ENCODE measurements around the gene TLE3.

DNA sequence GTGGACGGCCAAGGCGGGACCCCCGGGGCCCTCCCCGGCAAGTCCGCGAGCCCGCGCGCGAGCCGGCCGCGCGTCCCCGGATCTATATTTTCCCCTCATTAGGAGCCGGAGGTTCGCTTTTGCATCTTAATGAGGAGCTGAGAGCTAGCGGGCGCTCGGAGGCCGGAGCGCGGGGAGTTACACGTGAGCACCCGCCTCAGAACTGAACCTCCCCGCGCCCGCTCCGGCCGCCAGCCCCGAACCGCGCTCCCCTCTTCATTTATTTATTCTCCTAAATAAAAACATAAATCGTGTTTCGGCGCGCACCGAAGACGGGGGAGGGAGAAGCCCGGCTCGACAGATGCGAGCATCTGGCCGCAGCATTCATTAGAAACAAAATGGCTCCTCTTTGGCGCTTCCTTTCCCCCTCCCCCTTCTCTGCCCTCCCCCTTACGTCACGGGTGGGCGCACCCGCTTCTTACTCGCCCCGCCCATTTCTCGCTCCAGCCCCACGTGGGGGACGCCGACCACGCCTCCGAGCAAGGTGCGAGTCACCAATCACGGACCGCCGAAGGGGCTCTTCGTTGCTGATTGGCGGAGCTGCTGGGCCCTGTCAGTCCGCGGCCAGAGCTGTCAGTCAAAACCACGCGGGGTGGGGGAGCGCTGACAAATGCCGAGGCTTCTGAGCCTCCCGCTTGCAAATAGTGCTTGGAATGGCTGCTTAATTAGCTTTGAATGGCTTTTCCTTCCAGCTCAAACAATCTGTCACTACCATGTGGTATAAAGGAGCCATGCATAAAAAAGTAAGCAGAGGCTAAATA, 1.6 kb upstream of the TLE3 start:
- no peak for TF ChIP-seq CTCF (IDR thresholded peaks at IDR 0.05)
- peak in 2 of 3 donors; percentile 63 to 99 for TF ChIP-seq POLR2AphosphoS5 (IDR thresholded peaks at IDR 0.05)
- peak; percentile 78 to 95 for TF ChIP-seq POLR2A (IDR thresholded peaks at IDR 0.05)
